ENCODE results near the gene FAF1. TPM values are rescaled to one million over a fixed set of nuclear protein-coding genes. Genes with fewer than 3 reads are reported as not detected.

The FAF1 gene
- total and polyA plus RNA-seq, 9 donors: 23.1 to 76.0 (median 57.1) TPM

DNA sequence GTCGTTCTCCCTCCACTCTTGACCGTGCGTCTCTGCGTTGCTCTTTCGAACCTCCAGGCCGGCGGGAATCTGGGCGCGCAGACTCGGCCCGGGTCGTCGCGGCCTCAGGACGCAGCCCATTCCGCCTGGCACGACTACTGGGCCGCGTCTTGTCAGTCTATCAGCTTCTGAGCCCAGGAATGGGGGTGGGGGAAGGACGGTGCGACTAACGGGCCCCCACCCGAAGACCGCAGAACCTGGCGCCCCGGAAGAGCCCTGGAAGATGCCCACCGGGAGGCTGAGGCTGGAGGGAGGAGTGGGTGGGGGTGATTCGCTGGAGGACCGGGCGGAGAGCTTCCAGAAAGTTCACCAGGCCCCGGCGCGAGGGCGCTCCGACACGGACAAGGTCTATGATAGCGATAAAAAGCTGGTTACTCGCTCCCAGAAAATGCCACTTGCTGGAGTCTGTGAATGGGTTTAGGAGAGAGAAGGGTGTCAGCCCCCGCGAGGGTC, 535.1 kb downstream of the FAF1 start:
- DNase-seq: no peak
- Histone ChIP-seq H3K36me3 (no peaks in the 10 kb centered on the region), H3K27ac (no peak overlapping the region), H3K4me1 (ENCODE audit: insufficient read depth) (peaks cover 5% of the 10 kb centered on the region), H3K9me3 (no peaks in the 10 kb centered on the region), H3K27me3 (peaks cover 26% of the 10 kb centered on the region), H3K4me3 (no peak overlapping the region)
- 5 to 9% (median 6%) methylated on average over 40 of the region's 40 CpGs for WGBS, 3 donors
- intact Hi-C loops (cut with DNase I): no loop called here
- TF ChIP-seq EP300 (IDR thresholded peaks at IDR 0.05): no peak
- TF ChIP-seq, protein P1, sequence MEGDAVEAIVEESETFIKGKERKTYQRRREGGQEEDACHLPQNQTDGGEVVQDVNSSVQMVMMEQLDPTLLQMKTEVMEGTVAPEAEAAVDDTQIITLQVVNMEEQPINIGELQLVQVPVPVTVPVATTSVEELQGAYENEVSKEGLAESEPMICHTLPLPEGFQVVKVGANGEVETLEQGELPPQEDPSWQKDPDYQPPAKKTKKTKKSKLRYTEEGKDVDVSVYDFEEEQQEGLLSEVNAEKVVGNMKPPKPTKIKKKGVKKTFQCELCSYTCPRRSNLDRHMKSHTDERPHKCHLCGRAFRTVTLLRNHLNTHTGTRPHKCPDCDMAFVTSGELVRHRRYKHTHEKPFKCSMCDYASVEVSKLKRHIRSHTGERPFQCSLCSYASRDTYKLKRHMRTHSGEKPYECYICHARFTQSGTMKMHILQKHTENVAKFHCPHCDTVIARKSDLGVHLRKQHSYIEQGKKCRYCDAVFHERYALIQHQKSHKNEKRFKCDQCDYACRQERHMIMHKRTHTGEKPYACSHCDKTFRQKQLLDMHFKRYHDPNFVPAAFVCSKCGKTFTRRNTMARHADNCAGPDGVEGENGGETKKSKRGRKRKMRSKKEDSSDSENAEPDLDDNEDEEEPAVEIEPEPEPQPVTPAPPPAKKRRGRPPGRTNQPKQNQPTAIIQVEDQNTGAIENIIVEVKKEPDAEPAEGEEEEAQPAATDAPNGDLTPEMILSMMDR (IDR thresholded peaks at IDR 0.05): no peak
- no peak for TF ChIP-seq POLR2A (IDR thresholded peaks at IDR 0.05)

DNA sequence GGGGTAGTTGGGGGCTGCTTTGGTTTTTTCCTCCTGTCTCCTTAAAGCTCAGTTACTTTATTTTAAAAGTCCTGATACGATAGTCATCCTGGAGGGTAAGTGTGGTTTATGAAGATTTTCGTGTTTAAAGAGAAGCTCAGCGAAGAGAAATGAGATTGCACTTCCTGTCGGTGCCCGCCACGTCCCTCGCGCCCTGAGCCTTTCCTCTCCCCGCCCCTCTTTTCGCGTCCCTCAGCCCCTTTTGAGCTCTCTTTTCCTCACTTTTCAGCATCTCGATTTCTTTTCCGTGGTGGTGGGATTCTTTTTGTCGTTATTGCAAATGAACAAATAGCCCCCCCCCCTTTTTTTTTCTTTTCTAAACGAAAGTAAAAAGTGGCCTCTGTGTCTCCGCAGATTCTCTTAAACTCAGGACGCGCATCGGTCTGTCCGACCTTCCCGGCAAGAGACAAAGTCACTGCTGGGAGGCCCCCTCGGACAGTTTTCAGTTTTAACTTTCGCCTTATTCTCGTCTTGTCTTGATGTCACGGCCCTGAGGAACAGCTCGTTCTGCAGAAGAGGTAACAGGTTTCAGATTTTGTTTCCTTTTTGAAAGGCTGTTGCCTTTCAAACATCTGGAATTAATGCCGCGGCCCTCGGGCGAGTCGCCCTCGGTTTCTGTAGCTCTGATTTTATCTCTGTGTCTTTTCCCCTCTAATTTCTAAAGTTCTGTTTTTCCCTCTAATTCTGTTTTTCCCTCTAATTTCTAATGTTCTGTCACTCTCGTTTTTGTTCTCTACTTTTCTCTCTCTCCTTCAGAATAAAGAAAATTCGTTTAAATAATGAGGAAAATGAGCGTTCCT, 535.8 kb downstream of the FAF1 start:
- 7 to 10% (median 7%) methylated on average over 35 of the region's 35 CpGs for WGBS, 3 donors
- Histone ChIP-seq H3K4me1 (ENCODE audit: insufficient read depth) (peaks cover 5% of the 10 kb centered on the region), H3K4me3 (peak overlapping the region; percentile 20), H3K27me3 (peaks cover 29% of the 10 kb centered on the region), H3K36me3 (no peaks in the 10 kb centered on the region), H3K27ac (no peak overlapping the region), H3K9me3 (no peaks in the 10 kb centered on the region)
- intact Hi-C loops (cut with DNase I): no loop called here
- no peak for DNase-seq
- no peak for TF ChIP-seq EP300 (IDR thresholded peaks at IDR 0.05)
- no peak for TF ChIP-seq POLR2A (IDR thresholded peaks at IDR 0.05)
- TF ChIP-seq, protein P1 (IDR thresholded peaks at IDR 0.05): no peak

DNA sequence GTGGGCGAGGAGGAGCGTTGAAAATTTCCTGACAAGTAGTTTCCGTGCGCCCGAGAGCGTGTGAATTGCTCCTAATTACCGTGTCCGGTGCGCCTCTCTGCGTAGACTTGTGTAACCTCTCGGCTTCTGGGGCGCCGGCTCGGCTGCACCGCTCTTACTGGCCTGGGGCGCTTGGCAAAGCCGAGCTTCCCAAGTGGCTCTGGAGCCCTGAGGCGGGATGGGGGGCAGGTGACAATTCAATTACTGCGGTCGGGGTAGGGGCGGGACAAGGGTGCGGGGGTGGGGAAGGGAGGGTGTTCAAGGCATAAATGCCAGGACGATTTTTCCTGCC, 536.4 kb downstream of the FAF1 start:
- no peak overlapping the region for H3K4me3 ChIP-seq
- WGBS, 3 donors: 3 to 6% (median 6%) methylated on average over 23 of the region's 23 CpGs
- DNase-seq: no peak
- no peaks in the 10 kb centered on the region for H3K9me3 ChIP-seq
- peaks cover 31% of the 10 kb centered on the region for H3K27me3 ChIP-seq
- intact Hi-C loops (cut with DNase I): no loop called here
- TF ChIP-seq EP300 (IDR thresholded peaks at IDR 0.05) (no peak), POLR2A (IDR thresholded peaks at IDR 0.05) (no peak)
- TF ChIP-seq, protein P1 (IDR thresholded peaks at IDR 0.05): no peak
- H3K36me3 ChIP-seq: no peaks in the 10 kb centered on the region
- peaks cover 5% of the 10 kb centered on the region for H3K4me1 ChIP-seq (ENCODE audit: insufficient read depth)
- H3K27ac ChIP-seq: no peak overlapping the region

GRCh38 chr1:50422946-50423669, 537.0 kb downstream of the FAF1 start, which contains the start of gene DMRTA2:
DMRTA2 (minus strand) TSS chr1:50423443; CDS start chr1:50421536, 1,907 bp downstream.
- Histone ChIP-seq H3K4me1 (ENCODE audit: insufficient read depth) (peaks cover 5% of the 10 kb centered on the region), H3K36me3 (no peaks in the 10 kb centered on the region), H3K27me3 (peaks cover 30% of the 10 kb centered on the region), H3K9me3 (no peaks in the 10 kb centered on the region), H3K27ac (no peak within 1 kb of the TSS), H3K4me3 (peak within 1 kb of the TSS; percentile 20)
- WGBS, 3 donors: 3 to 4% (median 4%) methylated on average over 59 to 61 of the region's 61 CpGs
- TF ChIP-seq POLR2A (IDR thresholded peaks at IDR 0.05) (no peak), EP300 (IDR thresholded peaks at IDR 0.05) (no peak)
- TF ChIP-seq, protein P1 (IDR thresholded peaks at IDR 0.05): no peak
- no peak for DNase-seq
- intact Hi-C loops (cut with DNase I): no loop called here

Data from ovary (tissue), 9 donors.